LHCN-M2 (cell line): ENCODE measurements around the gene PECR. TPM values are rescaled to one million over a fixed set of nuclear protein-coding genes. Genes with fewer than 3 reads are reported as not detected.
"Not testable (repeated sequence)": the region's sequence is repeated elsewhere in the genome, so short reads cannot be mapped to it uniquely, and the experiment has no call there.

Experiments
- DNase-seq: peaks from one replicate; pipeline ENCODE4 v3.0.0-alpha.2; 2012; ENCODE audit warnings: low read depth
- total RNA-seq: library from RNA; depleted of rRNA; stranded (reverse); fragments of >200 nt; gene quantifications from 2 replicates; pipeline ENCODE4 v1.2.3, GENCODE V29; 2014; rRNA removed

The PECR gene
- total RNA-seq, 1 experiment from 2014 or later, result 12.0 TPM

GRCh38 chr2:216002101-216002678, 79.4 kb downstream of the PECR start:
- no peak for DNase-seq

GRCh38 chr2:216001216-216002100, 80.2 kb downstream of the PECR start:
- DNase-seq, result no peak

DNA sequence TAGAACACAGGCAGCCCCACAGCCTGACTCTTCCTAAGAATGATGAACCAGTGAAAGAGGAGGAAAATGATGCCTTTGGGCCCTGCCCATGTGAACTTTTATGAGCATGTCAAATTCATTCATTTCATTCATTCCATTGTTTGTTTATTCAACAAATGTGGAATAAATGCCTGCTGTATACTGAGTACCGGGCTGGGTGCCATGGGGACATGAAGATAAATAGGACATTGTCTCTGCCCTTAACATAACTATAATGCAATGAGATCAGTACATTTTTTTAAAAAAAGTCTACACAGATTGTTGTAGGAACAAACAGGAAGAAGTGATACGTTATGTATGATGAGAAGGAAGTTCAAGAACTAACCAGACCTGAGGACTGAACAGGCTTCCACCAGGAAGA, 83.0 kb downstream of the PECR start:
- DNase-seq, result no peak

- no peak for DNase-seq
Measured at GRCh38 chr2:215997219-215997618, 84.4 kb downstream of the PECR start.

DNA sequence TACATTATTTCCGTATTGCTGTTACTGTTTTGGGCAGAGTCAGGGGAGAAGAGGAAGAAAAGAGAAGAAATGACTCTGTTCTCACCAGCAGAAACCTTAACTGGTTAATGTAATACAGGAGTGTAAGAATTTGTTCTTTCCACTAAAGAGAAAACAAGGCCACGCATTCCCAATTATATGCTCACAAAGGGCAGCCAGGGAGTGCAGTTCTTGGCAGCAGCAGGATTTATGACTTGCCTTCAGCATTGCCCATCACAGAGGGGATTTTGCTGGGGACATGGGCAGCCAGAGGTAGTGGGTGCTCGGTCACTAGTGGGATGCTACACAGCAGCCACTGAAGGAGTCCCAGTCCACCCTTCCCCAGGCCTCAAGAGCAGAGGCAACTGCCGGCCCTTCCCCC, 86.7 kb downstream of the PECR start:
- no peak for DNase-seq

DNA sequence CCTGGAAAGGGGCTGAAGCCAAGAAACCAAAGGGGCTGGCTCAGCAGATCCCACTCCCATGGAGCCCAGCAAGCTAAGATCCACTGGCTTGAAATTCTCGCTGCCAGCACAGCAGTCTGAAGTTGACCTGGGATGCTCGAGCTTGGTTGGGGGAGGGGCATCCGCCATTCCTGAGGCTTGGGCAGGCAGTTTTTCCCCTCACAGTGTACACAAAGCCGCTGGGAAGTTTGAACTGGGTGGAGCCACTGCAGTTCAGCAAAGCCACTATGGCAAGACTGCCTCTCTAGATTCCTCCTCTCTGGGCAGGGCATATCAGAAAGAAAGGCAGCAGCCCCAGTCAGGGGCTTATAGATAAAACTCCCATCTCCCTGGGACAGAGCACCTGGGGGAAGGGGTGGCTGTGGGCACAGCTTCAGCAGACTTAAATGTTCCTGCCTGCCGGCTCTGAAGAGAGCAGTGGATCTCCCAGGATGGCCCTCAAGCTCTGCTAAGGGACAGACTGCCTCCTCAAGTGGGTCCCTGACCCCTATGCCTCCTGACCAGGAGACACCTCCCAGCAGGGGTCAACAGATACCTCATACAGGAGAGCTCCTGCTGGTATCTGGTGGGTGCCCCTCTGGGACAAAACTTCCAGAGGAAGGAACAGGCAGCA, 92.9 kb downstream of the PECR start:
- not testable (repeated sequence) for DNase-seq

Other genes starting within 250 kb of the PECR start
- 3.6 and 4.8 TPM in 2 replicates for gene MREG, start 68.3 kb downstream of the PECR start, total RNA-seq
- 4.6 and 5.1 TPM in 2 replicates for gene TMEM169, start 110 bp upstream of the PECR start, total RNA-seq
- 374 and 398 TPM in 2 replicates for gene XRCC5, start 27.5 kb upstream of the PECR start, total RNA-seq